H9 (cell line): ENCODE results near the gene SRRM2. TPM values are rescaled to one million over a fixed set of nuclear protein-coding genes. Genes with fewer than 3 reads are reported as not detected.

Source experiments
- DNase-seq: peaks from one replicate; pipeline ENCODE4 v3.0.0-alpha.2; 2017
- H2AFZ ChIP-seq: one replicate; pipeline ENCODE4 v1.6.1; 2013; ENCODE audit warnings: mild to moderate bottlenecking, low read length, control low read depth, moderate library complexity
- H2AK5ac ChIP-seq: 2 replicates; pipeline ENCODE4 v1.6.1; 2013; ENCODE audit warnings: low read length, control low read depth, mixed read lengths; ENCODE audit not compliant: insufficient read length
- H2BK120ac ChIP-seq: one replicate; pipeline ENCODE4 v1.6.1; 2013; ENCODE audit warnings: low read depth, mild to moderate bottlenecking, low read length, control low read depth, inconsistent platforms; ENCODE audit not compliant: poor library complexity, severe bottlenecking
- H2BK12ac ChIP-seq: 2 replicates; pipeline ENCODE4 v1.6.1; 2013; ENCODE audit warnings: low read length, control low read depth, mixed read lengths, low read depth; ENCODE audit not compliant: insufficient read length
- H2BK15ac ChIP-seq: 2 replicates; pipeline ENCODE4 v1.6.1; 2013; ENCODE audit warnings: low read depth, low read length, control low read depth
- H2BK20ac ChIP-seq: one replicate; pipeline ENCODE4 v1.6.1; 2013; ENCODE audit warnings: low read depth, mild to moderate bottlenecking, low read length, control low read depth, inconsistent platforms; ENCODE audit not compliant: poor library complexity, severe bottlenecking
- H2BK5ac ChIP-seq: 2 replicates; pipeline ENCODE4 v1.6.1; 2013; ENCODE audit warnings: low read length, control low read depth, mixed read lengths; ENCODE audit not compliant: insufficient read length
- H3K14ac ChIP-seq: 2 replicates; pipeline ENCODE4 v1.6.1; 2013; ENCODE audit warnings: low read length, control low read depth; ENCODE audit not compliant: insufficient read depth
- H3K18ac ChIP-seq: 2 replicates; pipeline ENCODE4 v1.6.1; 2013; ENCODE audit warnings: low read depth, mild to moderate bottlenecking, mixed read lengths, low read length, control low read depth; ENCODE audit not compliant: insufficient read length
- H3K23ac ChIP-seq: 2 replicates; pipeline ENCODE4 v1.6.1; 2013; ENCODE audit warnings: low read length, control low read depth, mixed read lengths, low read depth; ENCODE audit not compliant: insufficient read length
- H3K23me2 ChIP-seq: 2 replicates; pipeline ENCODE4 v1.6.1; 2013; ENCODE audit warnings: low read depth, mild to moderate bottlenecking, mixed read lengths, low read length, control low read depth; ENCODE audit not compliant: insufficient read length, poor library complexity, severe bottlenecking
- H3K27ac ChIP-seq: 2 replicates; pipeline ENCODE4 v1.5.1; 2013; ENCODE audit warnings: low read length, control low read depth, mixed read lengths, low read depth; ENCODE audit not compliant: insufficient read length
- H3K27me3 ChIP-seq: 2 replicates; pipeline ENCODE4 v1.6.1; 2013; ENCODE audit warnings: low read length, control low read depth, inconsistent platforms; ENCODE audit not compliant: insufficient read depth
- H3K4ac ChIP-seq: 2 replicates; pipeline ENCODE4 v1.6.1; 2013; ENCODE audit warnings: low read depth, mild to moderate bottlenecking, control low read depth, inconsistent platforms, low read length, moderate library complexity
- H3K4me1 ChIP-seq: 2 replicates; pipeline ENCODE4 v1.6.1; 2013; ENCODE audit warnings: low read length, control low read depth, inconsistent platforms; ENCODE audit not compliant: insufficient read depth
- H3K4me2 ChIP-seq: 2 replicates; pipeline ENCODE4 v1.6.1; 2013; ENCODE audit warnings: low read length, control low read depth, mixed read lengths; ENCODE audit not compliant: insufficient read length, insufficient read depth
- H3K56ac ChIP-seq: 2 replicates; pipeline ENCODE4 v1.6.1; 2013; ENCODE audit warnings: low read depth, mild to moderate bottlenecking, mixed read lengths, low read length, control low read depth; ENCODE audit not compliant: insufficient read length
- H3K79me1 ChIP-seq: 2 replicates; pipeline ENCODE4 v1.6.1; 2013; ENCODE audit warnings: low read depth, mild to moderate bottlenecking, moderate library complexity, low read length, control low read depth, inconsistent platforms; ENCODE audit not compliant: insufficient read depth, poor library complexity, severe bottlenecking
- H3K79me2 ChIP-seq: 2 replicates; pipeline ENCODE4 v1.6.1; 2013; ENCODE audit warnings: low read length, control low read depth, inconsistent platforms; ENCODE audit not compliant: insufficient read depth
- H3K9ac ChIP-seq: 2 replicates; pipeline ENCODE4 v1.6.1; 2013; ENCODE audit warnings: low read length, control low read depth, mixed read lengths; ENCODE audit not compliant: insufficient read length; ENCODE audit errors: extremely low read depth
- H3K9me3 ChIP-seq: one replicate; pipeline ENCODE4 v1.6.1; 2013; ENCODE audit warnings: low read depth, low read length, inconsistent platforms; ENCODE audit not compliant: control insufficient read depth
- H3T11ph ChIP-seq: one replicate; pipeline ENCODE4 v1.6.1; 2013; ENCODE audit warnings: mild to moderate bottlenecking, low read length, control low read depth, inconsistent platforms
- H4K20me1 ChIP-seq: one replicate; pipeline ENCODE4 v1.6.1; 2013; ENCODE audit not compliant: control insufficient read depth, insufficient read length, insufficient read depth
- H4K5ac ChIP-seq: 2 replicates; pipeline ENCODE4 v1.6.1; 2013; ENCODE audit warnings: low read depth, mild to moderate bottlenecking, mixed read lengths, low read length, control low read depth; ENCODE audit not compliant: insufficient read length
- H4K8ac ChIP-seq: replicated peaks from 2 replicates; pipeline ENCODE4 v1.6.1; 2013; ENCODE audit warnings: low read length, control low read depth, mixed read lengths, low read depth; ENCODE audit not compliant: insufficient read length
- H4K91ac ChIP-seq: 2 replicates; pipeline ENCODE4 v1.6.1; 2013; ENCODE audit warnings: low read depth, mild to moderate bottlenecking, moderate library complexity, mixed read lengths, low read length, control low read depth; ENCODE audit not compliant: insufficient read length
- H3K27ac Mint-ChIP-seq, 3 experiments: 2 replicates in 2 of 3; 3 replicates in 1 of 3; pipeline ENCODE4 v1.8.0; 2020 to 2021; ENCODE audit warnings: mixed read lengths in 3 of 3, mild to moderate bottlenecking in 1 of 3, moderate library complexity in 1 of 3
- H3K27me3 Mint-ChIP-seq: 2 replicates; pipeline ENCODE4 v1.8.0; 2021; ENCODE audit warnings: low read depth, mild to moderate bottlenecking, moderate library complexity, mixed read lengths
- H3K36me3 Mint-ChIP-seq, 3 experiments: 2 replicates in 2 of 3; 3 replicates in 1 of 3; pipeline ENCODE4 v1.8.0; 2020 to 2021; ENCODE audit warnings: low read depth in 3 of 3, mixed read lengths in 3 of 3; ENCODE audit not compliant: insufficient read depth in 1 of 3
- H3K4me1 Mint-ChIP-seq, 2 experiments: 2 replicates each; pipeline ENCODE4 v1.8.0; 2020; ENCODE audit warnings: mixed read lengths in 2 of 2
- H3K4me3 Mint-ChIP-seq, 2 experiments: 2 replicates in 1 of 2; 3 replicates in 1 of 2; pipeline ENCODE4 v1.8.0; 2020 to 2021; ENCODE audit warnings: mild to moderate bottlenecking in 2 of 2, mixed read lengths in 2 of 2, moderate library complexity in 1 of 2
- H3K9me3 Mint-ChIP-seq, 2 experiments: 2 replicates in 1 of 2; 3 replicates in 1 of 2; pipeline ENCODE4 v1.8.0; 2020; ENCODE audit warnings: mild to moderate bottlenecking in 2 of 2, mixed read lengths in 2 of 2, moderate library complexity in 1 of 2
- CTCF ChIP-seq: fragments of 200-600 bp; sonication (generic); conservative IDR thresholded peaks from 3 replicates; pipeline ENCODE4 v1.8.0; 2021; ENCODE audit warnings: antibody characterized with exemption, mild to moderate bottlenecking
- WGBS: extraction: QIAGEN DNeasy Blood & Tissue Kit; methylation state at CpG from one replicate; pipeline ENCODE4 v1.1.7; 2013; ENCODE audit warnings: missing lambda C conversion rate, low lambda C conversion rate, mixed read lengths; ENCODE audit not compliant: insufficient read length; ENCODE audit errors: extremely low coverage; 5-methylcytosine and 5-hydroxymethylcytosine counted together
- total RNA-seq: library from RNA; stranded (reverse); gene quantifications from 2 replicates; pipeline ENCODE4 v1.2.1, GENCODE V29; 2021

The SRRM2 gene
- total RNA-seq, 1 experiment from 2014 or later: 694 TPM

- no peak for TF ChIP-seq CTCF
- no peaks in the 10 kb centered on the region for H3K4me1 Mint-ChIP-seq
- no peak overlapping the region for H2BK15ac ChIP-seq
These were observed 47.5 kb upstream of the SRRM2 start for GRCh38 chr16:2704983-2705275.

More at GRCh38 chr16:2704983-2705275, 47.5 kb upstream of the SRRM2 start:
- H3K9me3 ChIP-seq: no peaks in the 10 kb centered on the region
- H2BK12ac ChIP-seq: no peak overlapping the region
- no peak overlapping the region for H4K5ac ChIP-seq
- DNase-seq: no peak
- no CpG with 5 or more reads among the region's 14 CpGs for WGBS
- H3K27ac Mint-ChIP-seq: no peak overlapping the region
- no peak overlapping the region for H2BK5ac ChIP-seq
- H3K79me2 ChIP-seq: no peaks in the 10 kb centered on the region
- no peak overlapping the region for H2BK120ac ChIP-seq
- H3K27me3 ChIP-seq: no peaks in the 10 kb centered on the region
- H3K9ac ChIP-seq: no peak overlapping the region
- H3K4me3 Mint-ChIP-seq: no peak overlapping the region
- H3K9me3 Mint-ChIP-seq: no peaks in the 10 kb centered on the region
- no peaks in the 10 kb centered on the region for H4K20me1 ChIP-seq
- no peak overlapping the region for H3K4ac ChIP-seq
- H3K79me1 ChIP-seq: no peaks in the 10 kb centered on the region
- no peaks in the 10 kb centered on the region for H3K23me2 ChIP-seq
- no peak overlapping the region for H3T11ph ChIP-seq
- peaks cover 3 to 29% (median 16%) of the 10 kb centered on the region in 3 experiments; a peak in 5 of 7 replicates for H3K36me3 Mint-ChIP-seq
- no peak overlapping the region for H3K27ac ChIP-seq
- H2AFZ ChIP-seq: no peak overlapping the region
- H3K27me3 Mint-ChIP-seq: no peaks in the 10 kb centered on the region
- no peak overlapping the region for H4K8ac ChIP-seq
- H3K14ac ChIP-seq: no peak overlapping the region
- H3K4me1 ChIP-seq: no peaks in the 10 kb centered on the region
- H4K91ac ChIP-seq: no peak overlapping the region
- no peak overlapping the region for H2BK20ac ChIP-seq
- no peak overlapping the region for H3K18ac ChIP-seq
- H3K56ac ChIP-seq: no peak overlapping the region
- H2AK5ac ChIP-seq: no peak overlapping the region
- no peak overlapping the region for H3K4me2 ChIP-seq
- no peak overlapping the region for H3K23ac ChIP-seq
